Neural progenitor cell (in vitro differentiated cells): ENCODE measurements around the gene B3GAT1.

Experiments
- EZH2 ChIP-seq: fragments of 200-600 bp; sonication (generic); IDR thresholded peaks from 2 replicates; pipeline ENCODE4 v1.6.1; 2017; ENCODE audit warnings: antibody characterized with exemption, mild to moderate bottlenecking, moderate library complexity
- TF ChIP-seq, protein P1 (sequence below): fragments of 200-600 bp; sonication (generic); IDR thresholded peaks from 2 replicates; pipeline ENCODE4 v1.5.1; 2017; ENCODE audit warnings: antibody characterized with exemption, mild to moderate bottlenecking

DNA sequence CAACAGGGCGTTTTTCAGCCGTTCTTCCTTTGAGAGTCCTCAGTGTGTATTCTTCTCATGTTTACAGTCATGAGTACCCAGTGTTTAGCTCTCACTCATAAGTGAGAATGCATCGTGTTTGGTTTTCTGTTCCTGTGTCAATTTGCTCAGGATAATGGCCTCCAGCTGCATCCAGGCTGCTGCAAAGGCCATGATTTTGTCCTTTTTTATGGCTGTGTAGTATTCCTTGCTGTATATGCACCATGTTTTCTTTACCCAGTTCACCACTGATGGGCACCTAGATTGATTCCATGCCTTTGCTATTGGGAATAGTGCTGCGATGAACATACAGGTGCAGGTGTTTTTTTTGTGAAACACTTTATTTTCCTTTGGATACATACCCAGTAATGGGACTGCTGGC lies 23.5 kb downstream of the B3GAT1 start:
- no peak for TF ChIP-seq EZH2
- TF ChIP-seq, protein P1, sequence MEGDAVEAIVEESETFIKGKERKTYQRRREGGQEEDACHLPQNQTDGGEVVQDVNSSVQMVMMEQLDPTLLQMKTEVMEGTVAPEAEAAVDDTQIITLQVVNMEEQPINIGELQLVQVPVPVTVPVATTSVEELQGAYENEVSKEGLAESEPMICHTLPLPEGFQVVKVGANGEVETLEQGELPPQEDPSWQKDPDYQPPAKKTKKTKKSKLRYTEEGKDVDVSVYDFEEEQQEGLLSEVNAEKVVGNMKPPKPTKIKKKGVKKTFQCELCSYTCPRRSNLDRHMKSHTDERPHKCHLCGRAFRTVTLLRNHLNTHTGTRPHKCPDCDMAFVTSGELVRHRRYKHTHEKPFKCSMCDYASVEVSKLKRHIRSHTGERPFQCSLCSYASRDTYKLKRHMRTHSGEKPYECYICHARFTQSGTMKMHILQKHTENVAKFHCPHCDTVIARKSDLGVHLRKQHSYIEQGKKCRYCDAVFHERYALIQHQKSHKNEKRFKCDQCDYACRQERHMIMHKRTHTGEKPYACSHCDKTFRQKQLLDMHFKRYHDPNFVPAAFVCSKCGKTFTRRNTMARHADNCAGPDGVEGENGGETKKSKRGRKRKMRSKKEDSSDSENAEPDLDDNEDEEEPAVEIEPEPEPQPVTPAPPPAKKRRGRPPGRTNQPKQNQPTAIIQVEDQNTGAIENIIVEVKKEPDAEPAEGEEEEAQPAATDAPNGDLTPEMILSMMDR: no peak
